ENCODE data around the gene AFF3.
"Not testable (repeated sequence)": the region's sequence is repeated elsewhere in the genome, so short reads cannot be mapped to it uniquely, and the experiment has no call there.

AFF3 gene

GRCh38 chr2:100163605-100164004 lies 21.2 kb upstream of the AFF3 start:
- Histone ChIP-seq H3K79me2 (ENCODE audit: low read length) (no peaks in the 10 kb centered on the region), H3K4me1 (ENCODE audit: low read length) (no peaks in the 10 kb centered on the region), H3K4me3 (ENCODE audit: low read length) (no peak overlapping the region), H2AFZ (ENCODE audit: low read depth, low read length) (no peak overlapping the region), H3K4me2 (ENCODE audit: low read length) (no peak overlapping the region), H3K27me3 (ENCODE audit: low read depth, low read length) (no peaks in the 10 kb centered on the region), H4K20me1 (ENCODE audit: insufficient read depth, low read length) (no peaks in the 10 kb centered on the region), H3K36me3 (replicated peaks; ENCODE audit: low read depth, low read length) (no peaks in the 10 kb centered on the region), H3K9ac (ENCODE audit: low read length) (no peak overlapping the region), H3K9me3 (ENCODE audit: insufficient read depth, low read length) (0 out of 2 replicates have a peak, but pooled peaks cover 11% of the 10 kb centered on the region), H3K27ac (ENCODE audit: low read length) (no peak overlapping the region)
- TF ChIP-seq CTCF (IDR thresholded peaks at IDR 0.05; ENCODE audit: low read depth, low read length) (no peak), EZH2phosphoT487 (IDR thresholded peaks at IDR 0.05; ENCODE audit: low read depth) (no peak)

GRCh38 chr2:100161945-100162620 lies 19.7 kb upstream of the AFF3 start:
- Histone ChIP-seq H3K4me3 (ENCODE audit: low read length) (no peak overlapping the region), H2AFZ (ENCODE audit: low read depth, low read length) (no peak overlapping the region), H3K36me3 (replicated peaks; ENCODE audit: low read depth, low read length) (no peaks in the 10 kb centered on the region), H3K4me2 (ENCODE audit: low read length) (no peak overlapping the region), H3K79me2 (ENCODE audit: low read length) (no peaks in the 10 kb centered on the region), H3K4me1 (ENCODE audit: low read length) (no peaks in the 10 kb centered on the region), H3K27ac (ENCODE audit: low read length) (no peak overlapping the region), H4K20me1 (ENCODE audit: insufficient read depth, low read length) (no peaks in the 10 kb centered on the region), H3K27me3 (ENCODE audit: low read depth, low read length) (no peaks in the 10 kb centered on the region), H3K9me3 (ENCODE audit: insufficient read depth, low read length) (0 out of 2 replicates have a peak, but pooled peaks cover 11% of the 10 kb centered on the region), H3K9ac (ENCODE audit: low read length) (no peak overlapping the region)
- TF ChIP-seq CTCF (IDR thresholded peaks at IDR 0.05; ENCODE audit: low read depth, low read length) (no peak), EZH2phosphoT487 (IDR thresholded peaks at IDR 0.05; ENCODE audit: low read depth) (no peak)

GRCh38 chr2:100160396-100160795 lies 18.0 kb upstream of the AFF3 start:
- H3K9ac ChIP-seq (ENCODE audit: low read length): no peak overlapping the region
- TF ChIP-seq EZH2phosphoT487 (IDR thresholded peaks at IDR 0.05; ENCODE audit: low read depth) (no peak), CTCF (IDR thresholded peaks at IDR 0.05; ENCODE audit: low read depth, low read length) (no peak)
- H3K27ac ChIP-seq (ENCODE audit: low read length): no peak overlapping the region

GRCh38 chr2:100151832-100152231 lies 9.4 kb upstream of the AFF3 start:
- not testable (repeated sequence) for H3K27me3 ChIP-seq (ENCODE audit: low read depth, low read length); H4K20me1 ChIP-seq (ENCODE audit: insufficient read depth, low read length); H2AFZ ChIP-seq (ENCODE audit: low read depth, low read length); H3K9me3 ChIP-seq (ENCODE audit: insufficient read depth, low read length); H3K4me3 ChIP-seq (ENCODE audit: low read length); H3K9ac ChIP-seq (ENCODE audit: low read length); H3K79me2 ChIP-seq (ENCODE audit: low read length); H3K4me2 ChIP-seq (ENCODE audit: low read length); H3K36me3 ChIP-seq (replicated peaks; ENCODE audit: low read depth, low read length)
- Histone ChIP-seq H3K27ac (ENCODE audit: low read length) (peak overlapping the region; percentile 44; the same call in 1 of the 2 replicates), H3K4me1 (ENCODE audit: low read length) (peaks cover 38% of the 10 kb centered on the region)

More at GRCh38 chr2:100160396-100160795, 18.0 kb upstream of the AFF3 start:
- Histone ChIP-seq H3K4me2 (ENCODE audit: low read length) (no peak overlapping the region), H2AFZ (ENCODE audit: low read depth, low read length) (no peak overlapping the region), H3K4me1 (ENCODE audit: low read length) (no peaks in the 10 kb centered on the region), H3K4me3 (ENCODE audit: low read length) (no peak overlapping the region), H3K27me3 (ENCODE audit: low read depth, low read length) (no peaks in the 10 kb centered on the region), H3K9me3 (ENCODE audit: insufficient read depth, low read length) (0 out of 2 replicates have a peak, but pooled peaks cover 11% of the 10 kb centered on the region), H3K79me2 (ENCODE audit: low read length) (no peaks in the 10 kb centered on the region), H4K20me1 (ENCODE audit: insufficient read depth, low read length) (no peaks in the 10 kb centered on the region), H3K36me3 (replicated peaks; ENCODE audit: low read depth, low read length) (no peaks in the 10 kb centered on the region)
